GM12878 (cell line): ENCODE data around the gene CRHR2. TPM values are rescaled to one million over a fixed set of nuclear protein-coding genes. Genes with fewer than 3 reads are reported as not detected.

Experiments used
- ATAC-seq: fragments of 200-7000 bp; cut with Tn5 transposase; 3 replicates; pipeline ENCODE4 v1.9.1; 2020; ENCODE audit warnings: mild to moderate bottlenecking, moderate library complexity
- BruUV-seq: library from RNA; stranded (reverse); fragments of 400-500 nt; replicated peaks from 2 replicates; lab custom pipeline; 2021; lab: Mats Ljungman, UMichigan
- CTCF ChIA-PET: fragments of 300-600 bp; sonication (Branson Sonifier 250); formaldehyde crosslinking; extraction: SDS; loops from one replicate; lab custom pipeline; 2021; ENCODE audit warnings: inconsistent platforms; lab: Yijun Ruan, JAX
- POLR2A ChIA-PET: fragments of 350-600 bp; formaldehyde crosslinking; extraction: SDS; loops from one replicate; lab custom pipeline; 2021; ENCODE audit warnings: inconsistent platforms; lab: Charles Lee
- RAD21 ChIA-PET: fragments of 300-600 bp; sonication (Branson Sonifier 250); formaldehyde crosslinking; loops from one replicate; lab custom pipeline; 2023; ENCODE audit warnings: antibody characterized with exemption; ENCODE audit not compliant: unreplicated experiment; lab: Charles Lee
- SMC1A ChIA-PET: fragments of 300-600 bp; sonication (Branson Sonifier 250); formaldehyde crosslinking; loops from one replicate; lab custom pipeline; 2023; ENCODE audit not compliant: unreplicated experiment, uncharacterized antibody; lab: Charles Lee
- DNase-seq: peaks from one replicate; pipeline ENCODE4 v3.0.0-alpha.2; 2011; ENCODE audit warnings: low read depth, low spot score
- FAIRE-seq: peaks from 3 replicates; lab custom pipeline; 2011; peaks lifted over from hg19 to GRCh38; lab: Jason Lieb, UNC
- H2AFZ ChIP-seq: 2 replicates; pipeline ENCODE4 v1.6.0; 2011; ENCODE audit warnings: low read depth, low read length, control low read depth; ENCODE audit not compliant: control insufficient read depth
- H3K27ac ChIP-seq: 2 replicates; pipeline ENCODE4 v1.5.1; 2011; ENCODE audit warnings: control low read depth; ENCODE audit not compliant: control insufficient read depth, insufficient read depth
- H3K27me3 ChIP-seq, 2 experiments: replicated peaks in 1 of 2; 2 replicates each; pipeline versions ENCODE4 v1.6.0 to v1.6.1; 2011; ENCODE audit warnings: low read length in 1 of 2; ENCODE audit not compliant: control insufficient read depth in 2 of 2, insufficient read depth in 2 of 2
- H3K36me3 ChIP-seq, 2 experiments: 2 replicates each; pipeline ENCODE4 v1.5.1; 2011; ENCODE audit warnings: low read length in 1 of 2; ENCODE audit not compliant: control insufficient read depth in 2 of 2, insufficient read depth in 2 of 2
- H3K4me1 ChIP-seq: 2 replicates; pipeline ENCODE4 v1.6.1; 2011; ENCODE audit warnings: mild to moderate bottlenecking, low read length, moderate library complexity, mixed read lengths; ENCODE audit not compliant: control insufficient read depth, insufficient read depth
- H3K4me2 ChIP-seq: 2 replicates; pipeline ENCODE4 v1.6.0; 2011; ENCODE audit warnings: control low read depth; ENCODE audit not compliant: control insufficient read depth, insufficient read depth
- H3K4me3 ChIP-seq: fragments of 200-600 bp; sonication (generic); 2 replicates; pipeline ENCODE4 v1.5.1; 2016
- H3K79me2 ChIP-seq: 2 replicates; pipeline ENCODE4 v1.6.0; 2011; ENCODE audit warnings: low read length; ENCODE audit not compliant: control insufficient read depth, insufficient read depth
- H3K9ac ChIP-seq: 2 replicates; pipeline ENCODE4 v1.8.0; 2011; ENCODE audit warnings: low read length, control low read depth, mixed read lengths; ENCODE audit not compliant: control insufficient read depth, insufficient read depth
- H3K9me3 ChIP-seq: replicated peaks from 3 replicates; pipeline ENCODE4 v1.5.1; 2011; ENCODE audit warnings: mild to moderate bottlenecking, low read length; ENCODE audit not compliant: control insufficient read depth, insufficient read depth
- H4K20me1 ChIP-seq: 2 replicates; pipeline ENCODE4 v1.6.0; 2011; ENCODE audit not compliant: control insufficient read depth, insufficient read depth
- ATF2 ChIP-seq: IDR thresholded peaks from 2 replicates; pipeline ENCODE4 v1.6.1; 2012; ENCODE audit warnings: low read length, inconsistent platforms
- CBX3 ChIP-seq: fragments of 200-600 bp; sonication (generic); IDR thresholded peaks from 2 replicates; pipeline ENCODE4 v1.6.1; 2016; ENCODE audit warnings: low read depth, borderline replicate concordance
- CHD1 ChIP-seq: IDR thresholded peaks from 2 replicates; pipeline ENCODE4 v1.6.1; 2012; ENCODE audit warnings: low read depth, low read length, improper control_type of control experiment
- GABPA ChIP-seq: IDR thresholded peaks from 2 replicates; pipeline ENCODE4 v1.6.1; 2014; ENCODE audit warnings: antibody characterized with exemption, low read depth, mild to moderate bottlenecking, inconsistent platforms
- IRF4 ChIP-seq: IDR thresholded peaks from 2 replicates; pipeline ENCODE4 v1.6.1; 2011; ENCODE audit warnings: low read depth, low read length
- KDM1A ChIP-seq: fragments of 200-600 bp; sonication (generic); IDR thresholded peaks from 2 replicates; pipeline ENCODE4 v1.6.1; 2016; ENCODE audit warnings: borderline replicate concordance
- MTA3 ChIP-seq: IDR thresholded peaks from 2 replicates; pipeline ENCODE4 v1.6.1; 2012; ENCODE audit warnings: low read length, inconsistent platforms, borderline replicate concordance
- SMARCA5 ChIP-seq: fragments of 450-650 bp; IDR thresholded peaks from 2 replicates; pipeline ENCODE4 v1.6.1; 2017; ENCODE audit warnings: mild to moderate bottlenecking
- SMC3 ChIP-seq: IDR thresholded peaks from 2 replicates; pipeline ENCODE4 v1.6.1; 2011; ENCODE audit warnings: low read length, improper control_type of control experiment, borderline replicate concordance
- SP1 ChIP-seq: IDR thresholded peaks from one replicate; pipeline ENCODE4 v1.6.1; 2011; ENCODE audit warnings: low read depth, low read length
- SUPT20H ChIP-seq: IDR thresholded peaks from 2 replicates; pipeline ENCODE4 v1.6.1; 2011; ENCODE audit warnings: low read depth, mild to moderate bottlenecking, low read length, moderate library complexity, borderline replicate concordance; ENCODE audit not compliant: control insufficient read depth
- ZNF274 ChIP-seq: IDR thresholded peaks from one replicate; pipeline ENCODE4 v1.8.0; 2011; ENCODE audit not compliant: insufficient read length, insufficient read depth
- ZNF384 ChIP-seq: IDR thresholded peaks from 2 replicates; pipeline ENCODE4 v1.6.1; 2012; ENCODE audit warnings: low read depth, mild to moderate bottlenecking, low read length, improper control_type of control experiment, borderline replicate concordance
- ZNF687 ChIP-seq: fragments of 450-650 bp; IDR thresholded peaks from 2 replicates; pipeline ENCODE4 v1.6.1; 2017; ENCODE audit warnings: mild to moderate bottlenecking, moderate library complexity
- WGBS: methylation state at CpG from one replicate; pipeline ENCODE4 v1.1.6; 2016; ENCODE audit warnings: low lambda C conversion rate; ENCODE audit not compliant: insufficient replicate concordance, insufficient coverage; ENCODE audit errors: missing lambda C conversion rate; 5-methylcytosine and 5-hydroxymethylcytosine counted together
- in situ Hi-C: fragments of 300-500 bp; cut with MboI; formaldehyde crosslinking; loops from 9 replicates; pipeline ENCODE4 v1.14.3; 2018; ENCODE audit warnings: mixed read lengths
- intact Hi-C: fragments of 100-400 bp; cut with micrococcal nuclease; formaldehyde crosslinking; loops from one replicate; pipeline ENCODE4 v1.14.2; 2022; ENCODE audit not compliant: unreplicated experiment
- polyA plus RNA-seq, 11 experiments: library from polyadenylated mRNA; depleted of rRNA in 4 of 11; unstranded in 6 of 11; stranded (reverse) in 5 of 11; fragments of >200 nt; fragmentation: Nextera tagmentation in 4 of 11; fragmentation: Illumina TruSeq in 1 of 11; extraction: Ambion mirVana in 4 of 11; extraction: Trizol in 1 of 11; gene quantifications; 1 replicate in 1 of 11; 2 replicates in 10 of 11; pipeline versions ENCODE4 v1.2.1 to v1.2.3, GENCODE V29; 2011 to 2016; ENCODE audit warnings: inconsistent platforms in 2 of 11, missing spikeins in 2 of 11, low read depth in 1 of 11
- total RNA-seq, 4 experiments: library from RNA; depleted of rRNA in 3 of 4; stranded (reverse); fragments of >200 nt in 3 of 4; fragmentation: Illumina TruSeq in 1 of 4; extraction: Trizol in 1 of 4; gene quantifications; 2 replicates each; pipeline versions ENCODE4 v1.2.1 to v1.2.3, GENCODE V29; 2013 to 2021

Gene CRHR2
- total and polyA plus RNA-seq, 10 of the 15 experiments (the other 5 are each of a cell fraction or from before 2014, with no cell fraction given), result not detected

GRCh38 chr7:30717181-30717580 lies 34.9 kb upstream of the CRHR2 start:
- H3K4me1 ChIP-seq, result no peaks in the 10 kb centered on the region
- in situ Hi-C loops, result no loop called here
- no TSS peak for BruUV-seq
- H2AFZ ChIP-seq, result no peak overlapping the region
- H3K36me3 ChIP-seq, result no peaks in the 10 kb centered on the region
- H3K9me3 ChIP-seq, result peaks cover 1% of the 10 kb centered on the region; the same call in 1 of the 3 replicates
- no peak for TF ChIP-seq SMC3
- TF ChIP-seq ATF2, result no peak
- TF ChIP-seq GABPA, result no peak
- H3K27ac ChIP-seq, result no peak overlapping the region
- DNase-seq (no peak), ATAC-seq (no peak), FAIRE-seq (no peak)
- H3K27me3 ChIP-seq, result no peaks in the 10 kb centered on the region; a peak in 2 of 4 replicates
- no peak overlapping the region for H3K9ac ChIP-seq
- ChIA-PET POLR2A (no interaction called here), SMC1A (no interaction called here), RAD21 (no interaction called here), CTCF (interaction anchor here (1.3 kb wide), 1 partner anchor 23 kb away, joined by 4 read pairs; no protein-coding TSS in a partner anchor)
- intact Hi-C loops, result no loop called here
- no peak overlapping the region for H3K4me3 ChIP-seq
- WGBS, result 48% methylated on average over 2 of the region's 2 CpGs
- no peaks in the 10 kb centered on the region for H4K20me1 ChIP-seq
- no peak overlapping the region for H3K4me2 ChIP-seq
- no peaks in the 10 kb centered on the region for H3K79me2 ChIP-seq

- ChIA-PET POLR2A (no interaction called here), CTCF (interaction anchor here (0.7 kb wide), 1 partner anchor 11 kb away, joined by 3 read pairs; no protein-coding TSS in a partner anchor)
- TF ChIP-seq CHD1, result no peak
- TF ChIP-seq KDM1A, result no peak
- TF ChIP-seq SMARCA5, result no peak
- no peak for TF ChIP-seq ZNF384
- TF ChIP-seq GABPA, result no peak
- no peak for TF ChIP-seq MTA3
- TF ChIP-seq SUPT20H, result no peak
- TF ChIP-seq SP1, result no peak
- TF ChIP-seq CBX3, result no peak
- TF ChIP-seq ZNF274, result no peak
- no peak for TF ChIP-seq IRF4
- TF ChIP-seq ZNF687, result no peak
Observed at GRCh38 chr7:30714129-30714528, 31.9 kb upstream of the CRHR2 start.

More at GRCh38 chr7:30714129-30714528, 31.9 kb upstream of the CRHR2 start:
- Histone ChIP-seq H3K4me1 (no peaks in the 10 kb centered on the region), H3K4me3 (no peak overlapping the region), H2AFZ (no peak overlapping the region), H4K20me1 (no peaks in the 10 kb centered on the region), H3K9ac (no peak overlapping the region), H3K9me3 (peaks cover 1% of the 10 kb centered on the region; the same call in 1 of the 3 replicates), H3K27me3 (no peaks in the 10 kb centered on the region; a peak in 2 of 4 replicates), H3K36me3 (no peaks in the 10 kb centered on the region), H3K79me2 (no peaks in the 10 kb centered on the region), H3K27ac (no peak overlapping the region), H3K4me2 (no peak overlapping the region)
- ChIA-PET RAD21 (no interaction called here), SMC1A (no interaction called here)
- 0% methylated on average over 1 of the region's 1 CpG for WGBS
- BruUV-seq, result no TSS peak
- intact Hi-C loops, result no loop called here
- FAIRE-seq (no peak), ATAC-seq (no peak), DNase-seq (no peak)
- in situ Hi-C loops, result no loop called here
